HG03442 (cell line): ENCODE results near the gene CELA2B.
"Not testable (repeated sequence)": the region's sequence is repeated elsewhere in the genome, so short reads cannot be mapped to it uniquely, and the experiment has no call there.

Experiments
- ATAC-seq: cut with Tn5 transposase; IDR thresholded peaks from one replicate; pipeline ENCODE4 v1.9.1; 2021; ENCODE audit warnings: mild to moderate bottlenecking, moderate library complexity; ENCODE audit not compliant: unreplicated experiment

CELA2B gene

GRCh38 chr1:15475752-15476314 is at the start of gene CELA2B:
TSS of gene CELA2B (plus strand) at chr1:15476104. CDS start at chr1:15476126, 22 bp downstream.
- no peak for ATAC-seq

GRCh38 chr1:15426492-15427279 is 49.2 kb upstream of the CELA2B start:
- ATAC-seq, result no peak

- no peak for ATAC-seq
These were observed 48.6 kb upstream of the CELA2B start for GRCh38 chr1:15427280-15427666.

- ATAC-seq, result not testable (repeated sequence)
These were observed 47.7 kb upstream of the CELA2B start for GRCh38 chr1:15428252-15428651.

GRCh38 chr1:15428815-15429435 is 47.0 kb upstream of the CELA2B start:
- no peak for ATAC-seq

- ATAC-seq, result no peak
These were observed 46.2 kb upstream of the CELA2B start for GRCh38 chr1:15429701-15430149.

GRCh38 chr1:15430787-15431570 is 44.9 kb upstream of the CELA2B start:
- no peak for ATAC-seq

GRCh38 chr1:15431571-15431948 is 44.3 kb upstream of the CELA2B start:
- ATAC-seq, result no peak

GRCh38 chr1:15432324-15432723 is 43.6 kb upstream of the CELA2B start:
- ATAC-seq, result no peak

GRCh38 chr1:15433471-15433870 is 42.4 kb upstream of the CELA2B start:
- no peak for ATAC-seq

- ATAC-seq, result not testable (repeated sequence)
These were observed 41.2 kb upstream of the CELA2B start for GRCh38 chr1:15434739-15435138.

- no peak for ATAC-seq
These were observed 40.4 kb upstream of the CELA2B start for GRCh38 chr1:15435239-15436077.

GRCh38 chr1:15436881-15437442 is 38.9 kb upstream of the CELA2B start:
- ATAC-seq, result no peak

- ATAC-seq, result no peak
These were observed 36.6 kb upstream of the CELA2B start for GRCh38 chr1:15439325-15439724.

- ATAC-seq, result no peak
These were observed 35.5 kb upstream of the CELA2B start for GRCh38 chr1:15440357-15440756.

- ATAC-seq, result no peak
These were observed 34.7 kb upstream of the CELA2B start for GRCh38 chr1:15441247-15441646.

- no peak for ATAC-seq
These were observed 33.8 kb upstream of the CELA2B start for GRCh38 chr1:15442119-15442518.

GRCh38 chr1:15442759-15443158 is 33.1 kb upstream of the CELA2B start:
- ATAC-seq, result no peak

- no peak for ATAC-seq
These were observed 32.6 kb upstream of the CELA2B start for GRCh38 chr1:15443281-15443680.
